AG04449 (cell line): ENCODE measurements around the gene SLC7A9.

Source experiments
- CTCF ChIA-PET: fragments of 350-600 bp; formaldehyde crosslinking; extraction: SDS; loops from one replicate; lab custom pipeline; 2021; ENCODE audit warnings: antibody characterized with exemption; lab: Yijun Ruan, JAX
- POLR2A ChIA-PET: fragments of 400-600, 350-600 bp; formaldehyde crosslinking; extraction: SDS; loops from one replicate; lab custom pipeline; 2020; ENCODE audit warnings: antibody characterized with exemption, inconsistent platforms; lab: Yijun Ruan, JAX
- DNase-seq: peaks from one replicate; pipeline ENCODE4 v3.0.0-alpha.2; 2010; ENCODE audit warnings: low read depth, low spot score
- H3K4me3 ChIP-seq: 2 replicates; pipeline ENCODE4 v1.5.1; 2011; ENCODE audit warnings: low read depth, mild to moderate bottlenecking, control low read depth, low read length
- CTCF ChIP-seq: IDR thresholded peaks from one replicate; pipeline ENCODE4 v1.5.1; 2011; ENCODE audit warnings: mild to moderate bottlenecking, moderate library complexity, low read length, control low read depth, inconsistent platforms; ENCODE audit not compliant: insufficient read depth; ENCODE audit errors: missing control alignments

SLC7A9 gene

GRCh38 chr19:32869369-32869965 is at the start of gene SLC7A9:
SLC7A9 (minus strand) TSS chr19:32869767; CDS start chr19:32868534, 1,233 bp downstream.
- DNase-seq: no peak
- no peak within 1 kb of the TSS for H3K4me3 ChIP-seq
- ChIA-PET CTCF (interaction anchor here (0.6 kb wide), 1 partner anchor 1031 kb away, joined by 4 read pairs; no protein-coding TSS in a partner anchor), POLR2A (no interaction called here)
- TF ChIP-seq CTCF: no peak

- POLR2A ChIA-PET: no interaction called here
- no peak for DNase-seq
- CTCF ChIA-PET: no interaction called here
- TF ChIP-seq CTCF: no peak
- H3K4me3 ChIP-seq: no peak overlapping the region
These were observed 49.8 kb upstream of the SLC7A9 start for GRCh38 chr19:32919365-32919764.

- no peak for DNase-seq
- ChIA-PET POLR2A (no interaction called here), CTCF (no interaction called here)
- H3K4me3 ChIP-seq: no peak overlapping the region
- TF ChIP-seq CTCF: no peak
These were observed 48.0 kb upstream of the SLC7A9 start for GRCh38 chr19:32917616-32917996.

GRCh38 chr19:32916969-32917615 is 47.5 kb upstream of the SLC7A9 start:
- TF ChIP-seq CTCF: no peak
- H3K4me3 ChIP-seq: no peak overlapping the region
- DNase-seq: no peak
- CTCF ChIA-PET: no interaction called here
- POLR2A ChIA-PET: no interaction called here

GRCh38 chr19:32914879-32915660 is 45.5 kb upstream of the SLC7A9 start:
- CTCF ChIA-PET: no interaction called here
- TF ChIP-seq CTCF: no peak
- POLR2A ChIA-PET: no interaction called here
- DNase-seq: no peak
- H3K4me3 ChIP-seq: no peak overlapping the region

GRCh38 chr19:32911467-32911866 is 41.9 kb upstream of the SLC7A9 start:
- no peak overlapping the region for H3K4me3 ChIP-seq
- CTCF ChIA-PET: no interaction called here
- no peak for TF ChIP-seq CTCF
- POLR2A ChIA-PET: no interaction called here
- no peak for DNase-seq
